Endothelial cell of umbilical vein (primary cell): ENCODE results near the gene NAPB. TPM values are rescaled to one million over a fixed set of nuclear protein-coding genes. Genes with fewer than 3 reads are reported as not detected.

Experiments used
- BruUV-seq: library from RNA; stranded (reverse); fragments of 400-500 nt; replicated peaks from 2 replicates; lab custom pipeline; 2021; lab: Mats Ljungman, UMichigan
- CTCF ChIA-PET: fragments of 300-600, 350-600 bp; sonication (Branson Sonifier 250); formaldehyde crosslinking; loops from one replicate; lab custom pipeline; 2021; ENCODE audit warnings: antibody characterized with exemption, inconsistent platforms; lab: Charles Lee
- POLR2A ChIA-PET: fragments of 300-600, 350-600 bp; sonication (Branson Sonifier 250); formaldehyde crosslinking; loops from one replicate; lab custom pipeline; 2021; ENCODE audit warnings: antibody characterized with exemption, inconsistent platforms; lab: Charles Lee
- DNase-seq: peaks from one replicate; pipeline ENCODE4 v3.0.0-alpha.2; 2011; ENCODE audit warnings: low read depth, low spot score
- FAIRE-seq: peaks from 2 replicates; lab custom pipeline; 2011; peaks lifted over from hg19 to GRCh38; lab: Jason Lieb, UNC
- H2AFZ ChIP-seq: 2 replicates; pipeline ENCODE4 v1.6.0; 2012; ENCODE audit warnings: low read depth, low read length, control low read depth, inconsistent platforms
- H3K27ac ChIP-seq: 2 replicates; pipeline ENCODE4 v1.5.1; 2011; ENCODE audit warnings: low read depth, mild to moderate bottlenecking, control low read depth, low read length, moderate library complexity; ENCODE audit not compliant: insufficient read depth
- H3K27me3 ChIP-seq, 2 experiments: 2 replicates each; pipeline versions ENCODE4 v1.6.0 to v1.6.1; 2011; ENCODE audit warnings: low read length in 2 of 2, mixed read lengths in 1 of 2; ENCODE audit not compliant: control insufficient read depth in 2 of 2, insufficient read depth in 2 of 2
- H3K36me3 ChIP-seq, 2 experiments: 2 replicates in 1 of 2; 3 replicates in 1 of 2; pipeline ENCODE4 v1.5.1; 2011; ENCODE audit warnings: low read length in 2 of 2, mild to moderate bottlenecking in 1 of 2, moderate library complexity in 1 of 2; ENCODE audit not compliant: control insufficient read depth in 2 of 2, insufficient read depth in 2 of 2; ENCODE audit errors: extremely low read depth in 1 of 2
- H3K4me1 ChIP-seq: 3 replicates; pipeline ENCODE4 v1.5.1; 2011; ENCODE audit warnings: mild to moderate bottlenecking, low read length; ENCODE audit not compliant: control insufficient read depth, insufficient read depth; ENCODE audit errors: extremely low read depth
- H3K4me2 ChIP-seq: 2 replicates; pipeline ENCODE4 v1.6.1; 2011; ENCODE audit warnings: low read length, control low read depth, mixed read lengths; ENCODE audit not compliant: insufficient read depth
- H3K4me3 ChIP-seq, 3 experiments: fragments of 200-600 bp in 1 of 3; sonication (generic), shearing (Covaris generic) in 1 of 3; replicated peaks in 1 of 3; 2 replicates each; pipeline ENCODE4 v1.5.1; 2011 to 2016; ENCODE audit warnings: control low read depth in 3 of 3, low read length in 3 of 3, mild to moderate bottlenecking in 2 of 3, inconsistent platforms in 1 of 3, low read depth in 1 of 3, moderate library complexity in 1 of 3; ENCODE audit not compliant: insufficient read depth in 1 of 3
- H3K79me2 ChIP-seq: 2 replicates; pipeline ENCODE4 v1.6.0; 2012; ENCODE audit warnings: low read length, inconsistent platforms; ENCODE audit not compliant: control insufficient read depth, insufficient read depth
- H3K9ac ChIP-seq: replicated peaks from 2 replicates; pipeline ENCODE3; 2011; ENCODE audit warnings: low read length, control low read depth; ENCODE audit not compliant: insufficient read depth; ENCODE audit errors: extremely low read depth
- H3K9me1 ChIP-seq: replicated peaks from 3 replicates; pipeline ENCODE4 v1.6.0; 2011; ENCODE audit warnings: mild to moderate bottlenecking, low read length; ENCODE audit not compliant: control insufficient read depth, insufficient read depth; ENCODE audit errors: extremely low read depth
- H3K9me3 ChIP-seq: replicated peaks from 2 replicates; pipeline ENCODE4 v1.5.1; 2012; ENCODE audit warnings: low read length, inconsistent platforms; ENCODE audit not compliant: control insufficient read depth, insufficient read depth
- H4K20me1 ChIP-seq: replicated peaks from 2 replicates; pipeline ENCODE3; 2011; ENCODE audit warnings: mild to moderate bottlenecking, low read length; ENCODE audit not compliant: control insufficient read depth, insufficient read depth; ENCODE audit errors: extremely low read depth
- CTCF ChIP-seq, 2 donors: IDR thresholded peaks; 1 replicate in 1 of 2; 2 replicates in 1 of 2; pipeline ENCODE4 v1.5.1; 2011; ENCODE audit warnings: low read length in 2 of 2, mild to moderate bottlenecking in 2 of 2, moderate library complexity in 2 of 2, control low read depth in 1 of 2, inconsistent platforms in 1 of 2, low read depth in 1 of 2; ENCODE audit not compliant: insufficient read depth in 1 of 2; ENCODE audit errors: extremely low read depth in 1 of 2
- EZH2 ChIP-seq: IDR thresholded peaks from 2 replicates; pipeline ENCODE4 v1.6.1; 2012; ENCODE audit warnings: borderline replicate concordance, low read depth, mild to moderate bottlenecking, moderate library complexity, low read length, inconsistent platforms; ENCODE audit not compliant: severe bottlenecking
- FOS ChIP-seq: IDR thresholded peaks from 2 replicates; pipeline ENCODE4 v1.6.1; 2011; ENCODE audit warnings: mild to moderate bottlenecking, low read length, moderate library complexity, borderline replicate concordance; ENCODE audit not compliant: insufficient read depth
- GATA2 ChIP-seq: IDR thresholded peaks from 2 replicates; pipeline ENCODE4 v1.7.0; 2011; ENCODE audit warnings: low read depth, mild to moderate bottlenecking, moderate library complexity, mixed read lengths, low read length; ENCODE audit not compliant: insufficient read length, insufficient read depth
- JUN ChIP-seq: IDR thresholded peaks from 2 replicates; pipeline ENCODE4 v1.6.1; 2011; ENCODE audit warnings: borderline replicate concordance, low read depth; ENCODE audit not compliant: insufficient read length, insufficient read depth
- MAX ChIP-seq: IDR thresholded peaks from 2 replicates; pipeline ENCODE4 v1.6.1; 2011; ENCODE audit not compliant: insufficient read depth, insufficient read length
- MYC ChIP-seq: IDR thresholded peaks from one replicate; pipeline ENCODE4 v1.6.1; 2011; ENCODE audit warnings: mild to moderate bottlenecking, low read depth, low read length
- POLR2A ChIP-seq: IDR thresholded peaks from 2 replicates; pipeline ENCODE4 v1.6.1; 2012; ENCODE audit warnings: low read depth, mild to moderate bottlenecking, control low read depth, low read length
- POLR2AphosphoS5 ChIP-seq: IDR thresholded peaks from 2 replicates; pipeline ENCODE4 v1.6.1; 2012; ENCODE audit warnings: low read depth, mild to moderate bottlenecking, control low read depth, low read length, moderate library complexity; ENCODE audit not compliant: insufficient read depth
- dilution Hi-C: fragments of 300-500 bp; cut with MboI; formaldehyde crosslinking; loops from one replicate; pipeline ENCODE4 v1.15.0; 2019; ENCODE audit warnings: low sequenced_read_pairs; ENCODE audit not compliant: extremely low pct_ligation_motif_present
- intact Hi-C: fragments of 100-400 bp; cut with micrococcal nuclease; formaldehyde crosslinking; loops from one replicate; pipeline ENCODE4 v1.10.0; 2022
- polyA plus RNA-seq, 4 experiments: library from polyadenylated mRNA; depleted of rRNA in 3 of 4; stranded (reverse) in 3 of 4; unstranded in 1 of 4; fragments of >200 nt; gene quantifications; 2 replicates each; pipeline versions ENCODE4 v1.2.1 to v1.2.3, GENCODE V29; 2011 to 2012; ENCODE audit warnings: missing spikeins in 1 of 4
- total RNA-seq: library from RNA; stranded (reverse); gene quantifications from 2 replicates; pipeline ENCODE4 v1.2.3, GENCODE V29; 2021

NAPB gene
- total and polyA plus RNA-seq, 2 donors (not counting 3 experiments of a cell fraction or from before 2014, with no cell fraction given), result 4.7 to 10.1 TPM

GRCh38 chr20:23358563-23358906 lies 62.8 kb downstream of the NAPB start:
- TF ChIP-seq JUN (no peak), EZH2 (no peak), POLR2AphosphoS5 (no peak), MYC (no peak), GATA2 (no peak), FOS (no peak), MAX (no peak), CTCF (IDR thresholded peaks at IDR 0.05; ENCODE audit: extremely low read depth in 1 of 2, insufficient read depth in 1 of 2, low read depth in 1 of 2, low read length in 2 of 2) (no peak), POLR2A (no peak)
- peak overlapping the region; percentile 22 for H3K27ac ChIP-seq
- POLR2A ChIA-PET, result interaction anchor here (0.9 to 1.4 kb wide), 5 partner anchors 9 to 595 kb away, joined by 3 to 6 read pairs (median 4); partner anchors contain the start of gene CD93
- peak overlapping the region; percentile 82 for H3K4me2 ChIP-seq
- H3K9me1 ChIP-seq, result no peaks in the 10 kb centered on the region
- H3K4me3 ChIP-seq, result peak overlapping the region in 1 of 3 experiments; percentile 54
- H2AFZ ChIP-seq, result peak overlapping the region; percentile 49
- CTCF ChIA-PET, result interaction anchor here (0.8 to 3.3 kb wide), 4 partner anchors 8 to 666 kb away, joined by 3 to 40 read pairs (median 10); partner anchors contain the start of genes NAPB and NXT1
- no peak for DNase-seq
- no peaks in the 10 kb centered on the region for H3K9me3 ChIP-seq
- dilution Hi-C loops, result no loop called here
- H3K9ac ChIP-seq, result peak overlapping the region; percentile 20
- peaks cover 22% of the 10 kb centered on the region for H3K79me2 ChIP-seq
- peaks cover 29% of the 10 kb centered on the region for H3K4me1 ChIP-seq
- no TSS peak for BruUV-seq
- no peak for FAIRE-seq
- H3K27me3 ChIP-seq, result no peaks in the 10 kb centered on the region
- H4K20me1 ChIP-seq, result no peaks in the 10 kb centered on the region
- intact Hi-C loops, result loop anchor here (1.0 to 5.0 kb wide), 2 partner anchors 8 to 211 kb away; partner anchors contain the start of gene NXT1
- H3K36me3 ChIP-seq, result peaks cover 7 to 13% of the 10 kb centered on the region in 2 experiments
